Fibroblast of villous mesenchyme (primary cell): ENCODE measurements around the gene ACOX2. TPM values are rescaled to one million over a fixed set of nuclear protein-coding genes. Genes with fewer than 3 reads are reported as not detected.
A peak's percentile ranks its signal among the peaks of the same experiment; 100 is the strongest.

ENCODE experiments used
- DNase-seq: peaks from one replicate; pipeline ENCODE4 v3.0.0-alpha.2; 2010; ENCODE audit warnings: low read depth
- H3K4me3 ChIP-seq: 2 replicates; pipeline ENCODE4 v1.5.1; 2011; ENCODE audit warnings: low read depth, mild to moderate bottlenecking, low read length
- total RNA-seq: library from RNA; depleted of rRNA; stranded (reverse); fragments of >200 nt; gene quantifications from 2 replicates; pipeline ENCODE4 v1.2.3, GENCODE V29; 2012
- TF ChIP-seq, protein P1 (sequence below): IDR thresholded peaks from 2 replicates; pipeline ENCODE4 v1.5.1; 2012; ENCODE audit warnings: low read depth, mild to moderate bottlenecking, low read length; ENCODE audit not compliant: insufficient read depth

Gene ACOX2
- total RNA-seq, 1 donor, result 12.1 TPM

GRCh38 chr3:58573640-58574039 lies 36.6 kb upstream of the ACOX2 start:
- TF ChIP-seq, protein P1, sequence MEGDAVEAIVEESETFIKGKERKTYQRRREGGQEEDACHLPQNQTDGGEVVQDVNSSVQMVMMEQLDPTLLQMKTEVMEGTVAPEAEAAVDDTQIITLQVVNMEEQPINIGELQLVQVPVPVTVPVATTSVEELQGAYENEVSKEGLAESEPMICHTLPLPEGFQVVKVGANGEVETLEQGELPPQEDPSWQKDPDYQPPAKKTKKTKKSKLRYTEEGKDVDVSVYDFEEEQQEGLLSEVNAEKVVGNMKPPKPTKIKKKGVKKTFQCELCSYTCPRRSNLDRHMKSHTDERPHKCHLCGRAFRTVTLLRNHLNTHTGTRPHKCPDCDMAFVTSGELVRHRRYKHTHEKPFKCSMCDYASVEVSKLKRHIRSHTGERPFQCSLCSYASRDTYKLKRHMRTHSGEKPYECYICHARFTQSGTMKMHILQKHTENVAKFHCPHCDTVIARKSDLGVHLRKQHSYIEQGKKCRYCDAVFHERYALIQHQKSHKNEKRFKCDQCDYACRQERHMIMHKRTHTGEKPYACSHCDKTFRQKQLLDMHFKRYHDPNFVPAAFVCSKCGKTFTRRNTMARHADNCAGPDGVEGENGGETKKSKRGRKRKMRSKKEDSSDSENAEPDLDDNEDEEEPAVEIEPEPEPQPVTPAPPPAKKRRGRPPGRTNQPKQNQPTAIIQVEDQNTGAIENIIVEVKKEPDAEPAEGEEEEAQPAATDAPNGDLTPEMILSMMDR, result no peak
- DNase-seq, result no peak
- H3K4me3 ChIP-seq, result no peak overlapping the region

DNA sequence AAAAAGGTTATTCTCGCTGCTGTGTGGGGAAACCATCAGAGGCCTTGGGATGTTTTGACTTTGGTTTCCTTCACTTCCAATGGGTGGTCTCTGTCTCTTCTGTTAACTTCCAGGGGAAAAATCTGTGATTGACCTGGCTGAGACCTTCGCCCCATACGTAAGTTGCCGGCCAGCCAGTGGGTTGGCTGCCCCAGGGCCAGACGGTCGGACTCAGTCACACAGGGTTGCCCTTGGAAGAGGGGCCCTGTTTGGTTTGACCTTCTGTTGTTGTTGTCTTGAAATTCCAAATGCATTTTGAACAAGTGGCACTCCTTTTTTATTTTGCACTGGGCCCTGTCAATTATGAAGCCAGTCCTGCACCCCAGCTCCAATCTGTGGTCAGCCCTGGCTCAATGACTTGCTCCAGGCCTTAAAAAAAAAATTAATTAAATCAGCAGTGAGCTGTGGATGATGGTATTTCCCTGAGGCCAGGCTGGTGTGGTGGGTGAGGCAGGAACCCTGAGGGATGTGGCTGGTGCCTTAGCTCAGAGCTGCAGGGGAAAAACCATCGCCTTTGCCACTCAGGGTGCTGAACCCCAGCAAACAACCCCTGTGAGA lies 35.7 kb upstream of the ACOX2 start:
- no peak for DNase-seq
- H3K4me3 ChIP-seq, result no peak overlapping the region
- TF ChIP-seq, protein P1, result no peak

DNA sequence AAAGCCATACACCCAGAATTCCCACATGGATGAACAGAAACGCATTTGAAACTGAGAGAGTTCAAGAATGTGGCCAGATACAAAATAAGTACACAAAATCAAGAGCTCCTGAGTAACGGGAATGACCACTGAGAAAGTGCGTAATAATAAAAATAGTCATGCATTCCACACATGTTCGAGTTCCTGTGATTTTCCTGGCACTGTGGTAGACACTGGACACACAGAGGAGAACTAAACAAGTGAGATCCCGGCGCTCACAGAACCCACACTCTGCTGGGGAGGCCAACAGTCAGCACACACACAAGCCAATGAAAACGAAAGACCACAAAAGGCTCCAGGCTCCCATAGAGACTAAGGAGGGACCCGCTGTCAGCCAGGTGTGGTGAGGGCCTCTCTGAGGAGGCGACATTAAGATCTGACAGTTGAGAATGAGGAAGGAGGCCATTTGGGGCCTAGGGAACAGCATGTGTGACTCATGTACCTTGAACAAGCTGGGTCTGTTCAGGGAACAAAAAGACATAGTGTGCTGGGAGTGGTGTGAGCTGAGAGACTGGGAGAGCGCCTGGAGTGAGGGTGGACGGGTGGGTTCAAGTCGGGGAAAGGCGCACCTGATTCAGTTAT lies 35.1 kb upstream of the ACOX2 start:
- no peak for DNase-seq
- TF ChIP-seq, protein P1, result no peak
- H3K4me3 ChIP-seq, result no peak overlapping the region

GRCh38 chr3:58570851-58571250 lies 33.9 kb upstream of the ACOX2 start:
- no peak overlapping the region for H3K4me3 ChIP-seq
- TF ChIP-seq, protein P1, result no peak
- no peak for DNase-seq

DNA sequence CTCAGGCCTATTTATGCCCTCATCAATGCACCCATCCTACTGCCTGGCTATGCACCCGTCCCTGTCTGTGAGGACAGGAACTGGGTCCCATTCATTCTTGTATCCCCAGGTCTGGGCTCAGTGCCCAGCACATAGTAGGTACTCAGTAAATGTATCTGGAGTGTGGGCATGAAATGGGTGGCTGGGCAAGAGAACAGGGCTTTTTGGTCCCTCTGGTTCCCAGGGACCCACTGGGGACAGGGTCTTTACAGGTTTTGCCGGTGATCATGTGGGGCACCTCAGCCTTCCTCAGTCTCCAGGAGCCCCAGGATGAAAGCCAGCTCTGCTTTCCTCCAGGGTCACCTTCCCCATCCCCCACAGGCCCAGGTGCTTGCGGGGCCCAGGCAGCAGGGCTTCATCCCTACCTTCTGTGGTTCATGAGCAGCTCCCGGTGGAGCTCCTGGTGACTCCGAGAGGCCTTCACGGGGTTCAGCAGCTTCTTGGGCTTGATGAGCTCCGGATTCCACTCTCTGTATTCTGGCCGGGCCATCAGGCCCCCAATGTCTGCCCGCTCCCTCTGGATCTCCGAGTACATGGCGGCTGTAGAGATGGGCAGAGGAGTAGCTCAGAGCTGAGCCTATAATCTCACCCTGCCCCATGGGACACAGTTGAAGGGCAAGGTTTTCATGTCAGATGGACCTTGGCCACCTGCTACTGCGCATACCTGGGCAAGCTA lies 32.5 kb upstream of the ACOX2 start:
- DNase-seq, result no peak
- TF ChIP-seq, protein P1, result no peak
- H3K4me3 ChIP-seq, result no peak overlapping the region

DNA sequence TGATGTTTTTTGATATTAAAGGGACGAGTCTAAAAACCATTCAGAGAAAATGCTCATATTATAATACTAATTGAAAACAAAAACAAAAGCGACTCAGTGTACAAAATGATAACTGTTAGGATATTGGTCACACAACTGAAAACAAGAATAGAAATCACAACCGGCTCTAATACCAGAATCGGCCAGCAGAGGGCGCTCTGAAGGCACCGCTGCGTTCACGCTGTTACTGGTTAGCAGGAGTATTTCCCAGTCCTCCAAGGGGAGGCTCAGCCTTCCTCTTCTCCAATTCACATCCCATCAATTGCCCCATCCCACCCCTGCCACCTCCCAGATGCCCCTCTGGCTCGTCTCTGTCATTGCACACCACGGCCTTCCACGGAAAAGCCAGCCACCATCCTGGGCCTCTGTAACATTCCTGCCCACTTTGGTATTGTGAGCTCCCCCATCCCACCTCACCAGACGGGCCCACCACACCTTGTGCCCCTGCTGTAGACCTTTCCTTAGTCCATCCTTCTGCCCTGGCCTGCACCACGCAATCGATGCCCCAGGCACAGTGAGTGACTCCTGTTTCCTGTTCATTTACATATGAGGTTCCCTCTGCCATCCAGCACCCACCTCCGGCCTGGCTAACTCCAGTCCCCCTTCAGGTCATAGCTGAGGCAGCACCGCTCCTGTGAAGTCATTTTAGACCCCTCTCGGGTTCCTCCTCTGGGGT lies 31.7 kb upstream of the ACOX2 start:
- no peak overlapping the region for H3K4me3 ChIP-seq
- TF ChIP-seq, protein P1, result peak; percentile 84
- peak; percentile 67 for DNase-seq
